Measurements from ENCODE around the gene SLIT3.

GRCh38 chr5:169157064-169157463 is 143.9 kb downstream of the SLIT3 start:
- TF ChIP-seq POLR2AphosphoS5 (IDR thresholded peaks at IDR 0.05; ENCODE audit: low read depth, low read length) (no peak), POLR2A (IDR thresholded peaks at IDR 0.05; ENCODE audit: low read depth, low read length) (no peak), TAF1 (IDR thresholded peaks at IDR 0.05; ENCODE audit: low read depth, low read length) (no peak), PAX5 (IDR thresholded peaks at IDR 0.05; ENCODE audit: insufficient read depth, low read length, severe bottlenecking) (no peak), SPI1 (IDR thresholded peaks at IDR 0.05; ENCODE audit: low read depth, low read length) (no peak)

Data from GM12891 (cell line).